Measurements from ENCODE around the gene TMIGD3.

TMIGD3 gene

DNA sequence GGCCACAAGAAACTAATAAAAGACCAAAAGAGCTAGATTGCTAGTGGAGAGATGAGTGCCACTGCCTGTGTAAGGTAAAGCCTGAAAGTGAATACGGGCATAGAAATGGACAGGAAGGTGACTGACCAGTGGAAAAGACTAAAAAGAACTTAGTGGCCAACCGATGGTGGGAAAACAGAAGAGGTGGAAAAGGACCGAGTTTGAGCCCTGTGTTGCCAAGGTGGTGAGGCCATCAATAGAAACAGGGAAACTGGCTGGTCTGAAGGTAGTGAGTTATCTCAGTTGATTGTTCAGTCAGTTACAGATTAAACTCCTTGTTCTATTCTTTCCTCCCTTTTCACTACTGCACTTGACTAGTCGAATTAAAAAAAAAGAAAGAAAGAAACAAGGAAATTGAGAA lies 56.9 kb downstream of the TMIGD3 start:
- no peak for DNase-seq

DNA sequence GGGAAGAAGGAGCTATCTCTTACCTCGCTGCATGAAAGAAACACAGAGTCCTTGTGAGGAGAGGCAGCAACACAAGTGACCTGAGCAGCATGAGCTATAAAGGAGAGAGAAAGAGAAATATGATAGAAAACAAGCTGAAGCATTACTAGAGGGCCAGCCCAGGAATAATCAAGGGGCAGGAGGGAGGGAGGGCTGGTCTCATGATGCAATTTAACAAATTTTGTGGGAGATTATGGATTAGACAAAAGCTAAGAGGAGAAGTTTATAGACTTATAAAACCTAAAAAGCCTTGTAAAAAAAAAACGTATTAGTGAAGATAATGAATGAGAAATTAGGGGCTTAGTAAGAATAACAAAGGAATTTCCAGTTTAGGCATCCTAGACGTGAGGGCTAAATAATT lies 59.4 kb downstream of the TMIGD3 start:
- no peak for DNase-seq

DNA sequence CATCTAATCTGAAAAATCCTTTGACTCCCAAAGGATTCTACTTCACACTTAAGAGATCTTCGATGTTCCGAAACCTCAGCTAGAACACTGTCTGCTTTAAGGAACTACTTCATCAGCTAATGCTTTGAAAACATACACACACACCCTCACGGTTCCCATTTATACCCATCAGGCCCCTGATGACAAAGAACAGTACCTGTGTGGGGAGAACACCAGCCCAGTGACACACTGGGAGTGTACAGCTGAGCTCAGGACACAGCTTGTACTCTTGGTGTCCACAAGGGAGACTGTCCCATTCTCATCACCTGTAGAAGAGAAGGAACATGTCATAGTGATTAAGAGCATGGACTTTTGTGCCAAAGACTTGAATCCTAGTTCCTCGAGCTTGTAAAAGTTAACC lies 61.0 kb downstream of the TMIGD3 start:
- DNase-seq: no peak

DNA sequence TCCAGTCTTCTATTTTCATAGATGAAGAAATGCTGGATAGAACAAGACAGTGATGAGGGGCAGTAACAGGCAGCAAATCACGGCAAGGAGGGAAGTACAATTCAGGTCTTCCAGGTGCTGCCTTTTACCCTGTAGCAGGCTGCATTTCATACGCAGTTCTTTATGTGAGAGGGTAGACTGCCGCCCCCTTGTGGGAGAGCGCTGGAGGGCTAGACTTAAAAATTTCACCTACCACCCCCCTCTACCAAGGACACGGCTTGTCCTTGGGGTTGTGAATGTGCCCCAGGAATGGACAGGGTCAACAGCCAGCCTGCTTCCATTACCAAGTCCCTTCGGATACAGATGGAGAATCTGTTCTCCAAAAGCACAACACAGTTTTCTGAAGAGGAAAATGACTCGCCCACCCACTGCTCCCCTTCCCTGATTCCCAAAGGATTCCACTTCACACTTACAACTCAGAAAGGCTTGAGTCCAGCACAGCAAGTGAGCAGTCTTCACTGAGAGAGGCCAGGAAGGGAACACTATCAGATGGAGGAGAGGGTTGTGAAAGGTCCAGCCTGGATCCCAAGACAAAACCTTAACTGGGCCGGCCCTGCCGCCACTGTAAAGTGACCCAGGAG lies 61.8 kb downstream of the TMIGD3 start:
- DNase-seq: no peak

DNA sequence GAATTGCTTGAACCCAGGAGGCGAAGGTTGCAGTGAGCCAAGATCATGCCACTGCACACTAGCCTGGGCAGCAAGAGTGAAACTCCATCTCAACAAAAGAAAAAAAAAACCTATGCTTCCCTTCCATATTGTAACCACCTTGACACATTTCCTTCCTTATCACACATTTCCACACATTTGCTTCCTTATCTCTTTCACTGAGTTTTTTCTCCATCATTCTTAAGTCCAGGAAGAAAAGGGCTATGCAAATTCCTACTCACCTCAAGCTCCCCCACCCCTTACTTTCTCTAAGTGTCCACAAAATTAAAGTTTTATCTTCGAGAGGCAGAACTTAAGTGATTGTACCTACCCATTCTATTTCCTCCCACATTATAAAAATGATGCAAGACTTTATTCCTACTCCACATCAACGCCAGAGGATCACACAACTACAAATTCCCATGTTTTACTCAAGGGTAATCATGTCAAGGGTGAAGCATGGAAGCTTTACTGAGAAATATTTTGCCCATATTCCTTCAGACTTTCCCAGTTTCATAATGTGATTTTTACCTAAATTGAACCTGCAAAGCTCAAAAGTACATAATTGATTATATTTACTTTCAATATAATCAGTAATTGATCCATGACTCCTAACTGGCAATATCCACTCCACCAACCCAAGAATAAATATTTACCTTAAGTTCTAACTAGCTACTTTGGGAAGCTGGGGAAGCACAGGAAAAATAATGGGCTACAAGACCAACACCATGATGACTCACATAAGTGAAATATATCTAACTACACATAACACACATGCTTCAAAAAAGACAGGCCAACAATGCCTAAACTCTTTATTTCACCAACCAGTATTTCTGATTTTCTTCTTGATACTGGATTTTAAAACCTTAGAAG lies 63.7 kb downstream of the TMIGD3 start:
- DNase-seq: no peak

DNA sequence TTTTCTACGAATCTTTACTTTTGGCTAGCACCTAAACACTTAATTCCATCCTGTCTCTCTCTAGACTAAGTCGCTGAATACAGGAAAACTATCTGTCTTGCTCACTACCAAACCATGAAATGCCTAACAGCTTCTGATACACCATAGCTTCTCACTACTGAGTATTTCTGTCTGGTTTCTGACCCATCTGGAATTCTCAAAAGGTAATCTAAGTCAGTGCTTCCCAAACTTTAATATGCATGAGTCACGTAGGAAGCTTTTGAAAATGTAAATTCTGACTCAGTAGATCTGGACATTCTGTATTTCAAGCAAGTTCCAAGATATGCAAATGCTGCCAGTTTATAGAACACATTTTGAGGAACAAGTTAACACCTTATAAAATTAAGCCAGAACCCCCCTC lies 66.7 kb downstream of the TMIGD3 start:
- no peak for DNase-seq
